SK-N-MC (cell line): ENCODE measurements around the gene OBSCN.
A peak's percentile ranks its signal among the peaks of the same experiment; 100 is the strongest.

Source experiments
- DNase-seq: peaks from one replicate; pipeline ENCODE4 v3.0.0-alpha.2; 2011; ENCODE audit warnings: low read depth, low spot score
- H3K27ac ChIP-seq: fragments of 200-600 bp; sonication (generic); 2 replicates; pipeline ENCODE4 v1.5.1; 2016; ENCODE audit warnings: mixed run types
- H3K36me3 ChIP-seq: fragments of 200-600 bp; sonication (generic); 2 replicates; pipeline ENCODE4 v1.6.1; 2017; ENCODE audit warnings: antibody characterized with exemption, low read length, mixed read lengths; ENCODE audit not compliant: insufficient read depth
- H3K4me3 ChIP-seq: fragments of 200-600 bp; sonication (generic); 2 replicates; pipeline ENCODE4 v1.5.1; 2016
- H3K9ac ChIP-seq: fragments of 200-600 bp; sonication (generic); 2 replicates; pipeline ENCODE4 v1.8.0; 2017; ENCODE audit warnings: mixed run types, mixed read lengths; ENCODE audit not compliant: insufficient read length
- H3K9me3 ChIP-seq: fragments of 200-600 bp; sonication (generic); 2 replicates; pipeline ENCODE4 v1.6.1; 2017; ENCODE audit warnings: low read depth, mild to moderate bottlenecking, antibody characterized with exemption, low read length, moderate library complexity, mixed read lengths
- EZH2 ChIP-seq: fragments of 200-600 bp; sonication (generic); IDR thresholded peaks from one replicate; pipeline ENCODE4 v1.6.1; 2017; ENCODE audit warnings: antibody characterized with exemption
- FOXP2 ChIP-seq: optimal IDR thresholded peaks from 2 replicates; pipeline ENCODE3; 2011; ENCODE audit warnings: mild to moderate bottlenecking, moderate library complexity; ENCODE audit not compliant: insufficient read depth; ENCODE audit errors: extremely low read length, control extremely low read depth
- POLR2AphosphoS5 ChIP-seq: IDR thresholded peaks from 2 replicates; pipeline ENCODE4 v1.6.1; 2012; ENCODE audit warnings: mild to moderate bottlenecking, low read depth, low read length, borderline replicate concordance

OBSCN gene

GRCh38 chr1:228374711-228375577 is 167.1 kb downstream of the OBSCN start:
- no peak overlapping the region for H3K27ac ChIP-seq
- H3K9me3 ChIP-seq, result no peaks in the 10 kb centered on the region
- H3K4me3 ChIP-seq, result no peak overlapping the region
- no peak overlapping the region for H3K9ac ChIP-seq
- H3K36me3 ChIP-seq, result no peaks in the 10 kb centered on the region
- TF ChIP-seq FOXP2, result no peak
- TF ChIP-seq EZH2, result no peak
- DNase-seq, result no peak

- no peak overlapping the region for H3K4me3 ChIP-seq
- TF ChIP-seq POLR2AphosphoS5 (no peak), FOXP2 (no peak), EZH2 (no peak)
- H3K27ac ChIP-seq, result no peak overlapping the region
- no peak for DNase-seq
- no peak overlapping the region for H3K9ac ChIP-seq
- H3K36me3 ChIP-seq, result no peaks in the 10 kb centered on the region
- no peaks in the 10 kb centered on the region for H3K9me3 ChIP-seq
Observed at GRCh38 chr1:228375578-228376261, 167.9 kb downstream of the OBSCN start.

GRCh38 chr1:228376262-228376628 is 168.4 kb downstream of the OBSCN start:
- no peaks in the 10 kb centered on the region for H3K36me3 ChIP-seq

GRCh38 chr1:228376651-228377631 is 169.1 kb downstream of the OBSCN start:
- H3K27ac ChIP-seq, result no peak overlapping the region
- no peak for DNase-seq
- no peak overlapping the region for H3K4me3 ChIP-seq
- H3K9me3 ChIP-seq, result no peaks in the 10 kb centered on the region
- TF ChIP-seq EZH2 (no peak), POLR2AphosphoS5 (no peak), FOXP2 (no peak)
- H3K36me3 ChIP-seq, result no peaks in the 10 kb centered on the region
- H3K9ac ChIP-seq, result no peak overlapping the region

More at GRCh38 chr1:228376262-228376628, 168.4 kb downstream of the OBSCN start:
- H3K27ac ChIP-seq, result no peak overlapping the region
- DNase-seq, result no peak
- TF ChIP-seq POLR2AphosphoS5 (no peak), EZH2 (no peak), FOXP2 (no peak)
- no peak overlapping the region for H3K9ac ChIP-seq
- no peak overlapping the region for H3K4me3 ChIP-seq
- H3K9me3 ChIP-seq, result no peaks in the 10 kb centered on the region

- H3K9ac ChIP-seq, result no peak overlapping the region
- H3K4me3 ChIP-seq, result peak overlapping the region; percentile 93
Observed at GRCh38 chr1:228377664-228378089, 169.8 kb downstream of the OBSCN start.

GRCh38 chr1:228378090-228378872 is 170.4 kb downstream of the OBSCN start:
- H3K4me3 ChIP-seq, result peak overlapping the region; percentile 93
- H3K9ac ChIP-seq, result peak overlapping the region; percentile 84
- H3K27ac ChIP-seq, result no peak overlapping the region
- H3K9me3 ChIP-seq, result no peaks in the 10 kb centered on the region
- H3K36me3 ChIP-seq, result no peaks in the 10 kb centered on the region
- TF ChIP-seq POLR2AphosphoS5 (peak; percentile 63; the same call in 1 of the 2 replicates), EZH2 (no peak)
- no peak for DNase-seq

More at GRCh38 chr1:228377664-228378089, 169.8 kb downstream of the OBSCN start:
- Histone ChIP-seq H3K27ac (no peak overlapping the region), H3K36me3 (no peaks in the 10 kb centered on the region), H3K9me3 (no peaks in the 10 kb centered on the region)
- TF ChIP-seq FOXP2, result no peak
- no peak for TF ChIP-seq POLR2AphosphoS5
- no peak for TF ChIP-seq EZH2
- DNase-seq, result no peak

- H3K9me3 ChIP-seq, result no peaks in the 10 kb centered on the region
- H3K4me3 ChIP-seq, result peak overlapping the region; percentile 93
- TF ChIP-seq EZH2, result no peak
- no peak for TF ChIP-seq POLR2AphosphoS5
- no peak for TF ChIP-seq FOXP2
- DNase-seq, result no peak
- H3K27ac ChIP-seq, result no peak overlapping the region
- no peaks in the 10 kb centered on the region for H3K36me3 ChIP-seq
- peak overlapping the region; percentile 84 for H3K9ac ChIP-seq
Observed at GRCh38 chr1:228378873-228379460, 171.1 kb downstream of the OBSCN start.
